HepG2 (cell line): ENCODE results near the gene CASP5. TPM values are rescaled to one million over a fixed set of nuclear protein-coding genes. Genes with fewer than 3 reads are reported as not detected.

Experiments used
- ARID3A ChIP-seq: IDR thresholded peaks from 2 replicates; pipeline ENCODE4 v1.6.1; 2012; ENCODE audit warnings: low read depth, low read length, improper control_type of control experiment
- ASH2L ChIP-seq: fragments of 300-600, 200-600 bp; sonication (generic); IDR thresholded peaks from 2 replicates; pipeline ENCODE4 v1.7.0; 2017; ENCODE audit warnings: low read depth, mild to moderate bottlenecking, moderate library complexity, mixed read lengths, low read length; ENCODE audit not compliant: insufficient read length
- CREB1 ChIP-seq, 2 experiments: fragments of 450-650 bp in 1 of 2; IDR thresholded peaks; 2 replicates each; pipeline ENCODE4 v1.6.1; 2016 to 2017; ENCODE audit warnings: control low read depth in 1 of 2, mild to moderate bottlenecking in 1 of 2, missing compliant biosample characterization in 1 of 2, missing genetic modification characterization in 1 of 2
- ERF ChIP-seq: IDR thresholded peaks from 2 replicates; pipeline ENCODE4 v1.6.1; 2018; ENCODE audit warnings: missing biosample characterization, missing genetic modification reagents
- FOXO1 ChIP-seq: sonication (generic); formaldehyde crosslinking; IDR thresholded peaks from 2 replicates; pipeline ENCODE4 v1.4.0; 2020; ENCODE audit warnings: missing genetic modification reagents
- GABPA ChIP-seq, 2 experiments: IDR thresholded peaks; 2 replicates each; pipeline ENCODE4 v1.6.1; 2011 to 2016; ENCODE audit warnings: low read depth in 2 of 2, low read length in 1 of 2, missing biosample characterization in 1 of 2, missing genetic modification characterization in 1 of 2
- KDM4B ChIP-seq: sonication (generic); formaldehyde crosslinking; IDR thresholded peaks from 2 replicates; pipeline ENCODE4 v1.4.0; 2020; ENCODE audit warnings: missing genetic modification reagents
- MIER3 ChIP-seq: IDR thresholded peaks from 2 replicates; pipeline ENCODE4 v1.6.1; 2016; ENCODE audit warnings: missing compliant biosample characterization, borderline replicate concordance
- POGK ChIP-seq: sonication (generic); formaldehyde crosslinking; conservative IDR thresholded peaks from 2 replicates; pipeline ENCODE4 v1.8.0; 2022; ENCODE audit warnings: mild to moderate bottlenecking, moderate library complexity, missing genetic modification reagents
- TEAD3 ChIP-seq: optimal IDR thresholded peaks from 2 replicates; pipeline ENCODE3; 2016; ENCODE audit warnings: borderline replicate concordance
- ZBTB7B ChIP-seq: sonication (generic); formaldehyde crosslinking; IDR thresholded peaks from 2 replicates; pipeline ENCODE4 v1.4.0; 2020; ENCODE audit warnings: missing genetic modification reagents
- ZNF12 ChIP-seq: sonication (generic); formaldehyde crosslinking; IDR thresholded peaks from 2 replicates; pipeline ENCODE4 v1.5.0; 2020; ENCODE audit warnings: missing genetic modification reagents
- ZNF292 ChIP-seq: sonication (generic); formaldehyde crosslinking; IDR thresholded peaks from 2 replicates; pipeline ENCODE4 v1.8.1; 2022; ENCODE audit warnings: mild to moderate bottlenecking, low read depth, missing genetic modification reagents, borderline replicate concordance
- ZNF883 ChIP-seq: sonication (generic); formaldehyde crosslinking; IDR thresholded peaks from 2 replicates; pipeline ENCODE4 v1.5.1; 2020; ENCODE audit warnings: mild to moderate bottlenecking, missing genetic modification reagents; ENCODE audit errors: not compliant biosample characterization
- ZSCAN31 ChIP-seq: sonication (generic); formaldehyde crosslinking; IDR thresholded peaks from 2 replicates; pipeline ENCODE4 v1.5.0; 2020; ENCODE audit warnings: low read depth, mild to moderate bottlenecking, missing genetic modification reagents
- polyA plus RNA-seq, 8 experiments: library from polyadenylated mRNA; depleted of rRNA in 3 of 8; stranded (reverse) in 7 of 8; unstranded in 1 of 8; fragments of >200 nt; fragmentation: Illumina TruSeq in 4 of 8; extraction: Trizol in 4 of 8; gene quantifications; 2 replicates each; pipeline versions ENCODE4 v1.2.1 to v1.2.3, GENCODE V29; 2011 to 2016; ENCODE audit warnings: low read depth in 4 of 8, missing spikeins in 1 of 8, mixed read lengths in 1 of 8; ENCODE audit not compliant: insufficient read depth in 1 of 8
- total RNA-seq, 5 experiments: library from RNA; depleted of rRNA; stranded (reverse); fragments of >200 nt; fragmentation: Illumina TruSeq; extraction: Trizol; gene quantifications; 2 replicates each; pipeline ENCODE4 v1.2.3, GENCODE V29; 2016; ENCODE audit warnings: low read depth in 1 of 5
- TF ChIP-seq, protein P1 (sequence below): sonication (generic); formaldehyde crosslinking; IDR thresholded peaks from 2 replicates; pipeline ENCODE4 v1.5.0; 2020; ENCODE audit warnings: mild to moderate bottlenecking, missing genetic modification reagents, borderline replicate concordance
- TF ChIP-seq, protein P2 (sequence below): IDR thresholded peaks from 2 replicates; pipeline ENCODE4 v1.6.1; 2018; ENCODE audit warnings: missing genetic modification reagents, mild to moderate bottlenecking, missing compliant biosample characterization

Gene CASP5
- total and polyA plus RNA-seq, 2 of the 13 experiments (the other 11 are each of a cell fraction or from before 2014, with no cell fraction given) = not detected

DNA sequence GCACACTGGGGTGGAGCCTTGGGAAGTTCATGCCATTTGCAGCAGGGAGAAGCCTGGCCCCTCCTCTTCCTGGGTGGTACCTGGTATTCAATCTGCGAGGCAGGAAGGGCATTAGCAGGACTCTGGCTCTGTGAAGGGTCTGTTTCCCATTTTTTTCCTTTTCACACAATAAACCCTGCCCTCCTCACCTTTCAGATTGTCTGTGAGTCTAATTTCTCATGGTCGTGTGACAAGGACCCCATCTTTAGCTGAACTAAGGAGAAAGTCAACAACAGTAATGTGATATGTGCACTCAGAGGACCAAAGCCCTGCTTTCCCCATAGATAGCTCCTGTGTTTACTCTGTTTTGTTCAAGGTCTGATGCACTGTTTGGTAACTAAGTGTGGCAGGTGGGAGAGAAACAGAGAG is 28.0 kb downstream of the CASP5 start (continued):
- TF ChIP-seq ARID3A (peak; percentile 55; the same call in 1 of the 2 replicates), ASH2L (peak; percentile 58), GABPA (IDR thresholded peaks at IDR 0.05; ENCODE audit: low read depth, low read length) (peak; percentile 46), GABPA (CRISPR knock-in tag; IDR thresholded peaks at IDR 0.05; ENCODE audit: low read depth) (peak; percentile 83), ZNF12 (peak; percentile 47; the same call in 1 of the 2 replicates), ZNF292 (CRISPR knock-in tag) (0 out of 2 replicates have a peak, but pooled peaks have one; percentile 45), ZSCAN31 (CRISPR knock-in tag) (0 out of 2 replicates have a peak, but pooled peaks have one; percentile 62), KDM4B (CRISPR knock-in tag) (no peak), TEAD3 (CRISPR knock-in tag) (peak; percentile 82), CREB1 (IDR thresholded peaks at IDR 0.05) (no peak), CREB1 (CRISPR knock-in tag; IDR thresholded peaks at IDR 0.05) (0 out of 2 replicates have a peak, but pooled peaks have one; percentile 31), MIER3 (peak; percentile 57; the same call in 1 of the 2 replicates), FOXO1 (peak; percentile 88), ZNF883 (peak; percentile 35), ERF (CRISPR knock-in tag) (peak; percentile 19; the same call in 1 of the 2 replicates), ZBTB7B (CRISPR knock-in tag) (peak; percentile 57; the same call in 1 of the 2 replicates), POGK (CRISPR knock-in tag) (peak; percentile 41; the same call in 1 of the 2 replicates)
- TF ChIP-seq, protein P1, sequence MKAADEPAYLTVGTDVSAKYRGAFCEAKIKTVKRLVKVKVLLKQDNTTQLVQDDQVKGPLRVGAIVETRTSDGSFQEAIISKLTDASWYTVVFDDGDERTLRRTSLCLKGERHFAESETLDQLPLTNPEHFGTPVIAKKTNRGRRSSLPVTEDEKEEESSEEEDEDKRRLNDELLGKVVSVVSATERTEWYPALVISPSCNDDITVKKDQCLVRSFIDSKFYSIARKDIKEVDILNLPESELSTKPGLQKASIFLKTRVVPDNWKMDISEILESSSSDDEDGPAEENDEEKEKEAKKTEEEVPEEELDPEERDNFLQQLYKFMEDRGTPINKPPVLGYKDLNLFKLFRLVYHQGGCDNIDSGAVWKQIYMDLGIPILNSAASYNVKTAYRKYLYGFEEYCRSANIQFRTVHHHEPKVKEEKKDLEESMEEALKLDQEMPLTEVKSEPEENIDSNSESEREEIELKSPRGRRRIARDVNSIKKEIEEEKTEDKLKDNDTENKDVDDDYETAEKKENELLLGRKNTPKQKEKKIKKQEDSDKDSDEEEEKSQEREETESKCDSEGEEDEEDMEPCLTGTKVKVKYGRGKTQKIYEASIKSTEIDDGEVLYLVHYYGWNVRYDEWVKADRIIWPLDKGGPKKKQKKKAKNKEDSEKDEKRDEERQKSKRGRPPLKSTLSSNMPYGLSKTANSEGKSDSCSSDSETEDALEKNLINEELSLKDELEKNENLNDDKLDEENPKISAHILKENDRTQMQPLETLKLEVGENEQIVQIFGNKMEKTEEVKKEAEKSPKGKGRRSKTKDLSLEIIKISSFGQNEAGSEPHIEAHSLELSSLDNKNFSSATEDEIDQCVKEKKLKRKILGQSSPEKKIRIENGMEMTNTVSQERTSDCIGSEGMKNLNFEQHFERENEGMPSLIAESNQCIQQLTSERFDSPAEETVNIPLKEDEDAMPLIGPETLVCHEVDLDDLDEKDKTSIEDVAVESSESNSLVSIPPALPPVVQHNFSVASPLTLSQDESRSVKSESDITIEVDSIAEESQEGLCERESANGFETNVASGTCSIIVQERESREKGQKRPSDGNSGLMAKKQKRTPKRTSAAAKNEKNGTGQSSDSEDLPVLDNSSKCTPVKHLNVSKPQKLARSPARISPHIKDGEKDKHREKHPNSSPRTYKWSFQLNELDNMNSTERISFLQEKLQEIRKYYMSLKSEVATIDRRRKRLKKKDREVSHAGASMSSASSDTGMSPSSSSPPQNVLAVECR = peak; percentile 56; the same call in 1 of the 2 replicates
- TF ChIP-seq, protein P2, sequence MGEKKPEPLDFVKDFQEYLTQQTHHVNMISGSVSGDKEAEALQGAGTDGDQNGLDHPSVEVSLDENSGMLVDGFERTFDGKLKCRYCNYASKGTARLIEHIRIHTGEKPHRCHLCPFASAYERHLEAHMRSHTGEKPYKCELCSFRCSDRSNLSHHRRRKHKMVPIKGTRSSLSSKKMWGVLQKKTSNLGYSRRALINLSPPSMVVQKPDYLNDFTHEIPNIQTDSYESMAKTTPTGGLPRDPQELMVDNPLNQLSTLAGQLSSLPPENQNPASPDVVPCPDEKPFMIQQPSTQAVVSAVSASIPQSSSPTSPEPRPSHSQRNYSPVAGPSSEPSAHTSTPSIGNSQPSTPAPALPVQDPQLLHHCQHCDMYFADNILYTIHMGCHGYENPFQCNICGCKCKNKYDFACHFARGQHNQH = peak; percentile 59; the same call in 1 of the 2 replicates
- TF ChIP-seq, all 625 proteins: peak for 138
